HepG2 (cell line): ENCODE results near the gene TBL3. TPM values are rescaled to one million over a fixed set of nuclear protein-coding genes. Genes with fewer than 3 reads are reported as not detected.

ENCODE experiments used
- ADNP ChIP-seq: sonication (generic); formaldehyde crosslinking; IDR thresholded peaks from 2 replicates; pipeline ENCODE4 v1.4.0; 2020; ENCODE audit warnings: missing genetic modification reagents
- CEBPG ChIP-seq: IDR thresholded peaks from 2 replicates; pipeline ENCODE4 v1.6.1; 2016
- EHMT2 ChIP-seq: fragments of 200-600 bp; sonication (generic); IDR thresholded peaks from 2 replicates; pipeline ENCODE4 v1.7.0; 2017; ENCODE audit warnings: antibody characterized with exemption, low read depth, low read length, borderline replicate concordance
- EP300 ChIP-seq, 3 experiments: sonication (generic) in 1 of 3; formaldehyde crosslinking in 1 of 3; IDR thresholded peaks; 2 replicates each; pipeline versions ENCODE4 v1.5.1 to v1.6.1; 2011 to 2020; ENCODE audit warnings: low read depth in 2 of 3, low read length in 2 of 3, borderline replicate concordance in 1 of 3, improper control_type of control experiment in 1 of 3, mild to moderate bottlenecking in 1 of 3, missing genetic modification reagents in 1 of 3, moderate library complexity in 1 of 3
- ESRRA ChIP-seq: sonication (generic); formaldehyde crosslinking; IDR thresholded peaks from 2 replicates; pipeline ENCODE4 v1.5.1; 2020; ENCODE audit warnings: mild to moderate bottlenecking, low read depth, missing genetic modification reagents
- KDM4B ChIP-seq: sonication (generic); formaldehyde crosslinking; IDR thresholded peaks from 2 replicates; pipeline ENCODE4 v1.4.0; 2020; ENCODE audit warnings: missing genetic modification reagents
- MBD4 ChIP-seq: IDR thresholded peaks from 2 replicates; pipeline ENCODE4 v1.6.1; 2012; ENCODE audit warnings: low read length, inconsistent platforms, borderline replicate concordance
- NFIB ChIP-seq: sonication (generic); formaldehyde crosslinking; IDR thresholded peaks from 2 replicates; pipeline ENCODE4 v1.9.0; 2021; ENCODE audit warnings: missing genetic modification reagents, mild to moderate bottlenecking, borderline replicate concordance
- RBFOX2 ChIP-seq: fragments of 200-400 bp; formaldehyde crosslinking; IDR thresholded peaks from 2 replicates; pipeline ENCODE4 v1.6.1; 2017; ENCODE audit warnings: low read depth, mild to moderate bottlenecking, low read length
- SCMH1 ChIP-seq: sonication (generic); formaldehyde crosslinking; IDR thresholded peaks from 2 replicates; pipeline ENCODE4 v1.9.0; 2021; ENCODE audit warnings: missing genetic modification reagents, mild to moderate bottlenecking, borderline replicate concordance
- SP5 ChIP-seq: IDR thresholded peaks from 2 replicates; pipeline ENCODE4 v1.6.1; 2016; ENCODE audit warnings: low read depth, borderline replicate concordance
- TFAP4 ChIP-seq: sonication (generic); IDR thresholded peaks from 2 replicates; pipeline ENCODE4 v1.6.1; 2016; ENCODE audit warnings: low read depth, borderline replicate concordance
- ZBTB26 ChIP-seq: IDR thresholded peaks from 2 replicates; pipeline ENCODE4 v1.6.1; 2016; ENCODE audit warnings: missing compliant biosample characterization, missing genetic modification reagents, borderline replicate concordance
- ZNF160 ChIP-seq: sonication (generic); formaldehyde crosslinking; IDR thresholded peaks from 2 replicates; pipeline ENCODE4 v1.8.0; 2022; ENCODE audit warnings: mild to moderate bottlenecking, inconsistent platforms, missing genetic modification reagents
- ZNF274 ChIP-seq: sonication (generic); formaldehyde crosslinking; IDR thresholded peaks from 2 replicates; pipeline ENCODE4 v1.5.1; 2020; ENCODE audit warnings: mild to moderate bottlenecking, missing genetic modification reagents
- ZNF333 ChIP-seq: sonication (generic); formaldehyde crosslinking; IDR thresholded peaks from 2 replicates; pipeline ENCODE4 v1.4.0; 2020; ENCODE audit warnings: mild to moderate bottlenecking, missing genetic modification reagents, borderline replicate concordance
- ZNF772 ChIP-seq: sonication (generic); formaldehyde crosslinking; IDR thresholded peaks from 2 replicates; pipeline ENCODE4 v1.5.0; 2020; ENCODE audit warnings: mild to moderate bottlenecking, missing genetic modification reagents
- ZNF777 ChIP-seq: sonication (generic); formaldehyde crosslinking; IDR thresholded peaks from 2 replicates; pipeline ENCODE4 v1.4.0; 2020; ENCODE audit warnings: missing genetic modification reagents
- ZSCAN20 ChIP-seq: sonication (generic); formaldehyde crosslinking; IDR thresholded peaks from 2 replicates; pipeline ENCODE4 v1.4.0; 2020; ENCODE audit warnings: missing genetic modification reagents, mild to moderate bottlenecking, borderline replicate concordance
- polyA plus RNA-seq, 8 experiments: library from polyadenylated mRNA; depleted of rRNA in 3 of 8; stranded (reverse) in 7 of 8; unstranded in 1 of 8; fragments of >200 nt; fragmentation: Illumina TruSeq in 4 of 8; extraction: Trizol in 4 of 8; gene quantifications; 2 replicates each; pipeline versions ENCODE4 v1.2.1 to v1.2.3, GENCODE V29; 2011 to 2016; ENCODE audit warnings: low read depth in 4 of 8, missing spikeins in 1 of 8, mixed read lengths in 1 of 8; ENCODE audit not compliant: insufficient read depth in 1 of 8
- total RNA-seq, 5 experiments: library from RNA; depleted of rRNA; stranded (reverse); fragments of >200 nt; fragmentation: Illumina TruSeq; extraction: Trizol; gene quantifications; 2 replicates each; pipeline ENCODE4 v1.2.3, GENCODE V29; 2016; ENCODE audit warnings: low read depth in 1 of 5
- TF ChIP-seq, protein P1 (sequence below): sonication (generic); formaldehyde crosslinking; IDR thresholded peaks from 2 replicates; pipeline ENCODE4 v1.4.0; 2020; ENCODE audit warnings: missing genetic modification reagents
- TF ChIP-seq, protein P2 (sequence below): sonication (generic); formaldehyde crosslinking; IDR thresholded peaks from 2 replicates; pipeline ENCODE4 v1.9.0; 2022; ENCODE audit warnings: low read depth, missing genetic modification reagents
- TF ChIP-seq, protein P3 (sequence below): IDR thresholded peaks from 2 replicates; pipeline ENCODE4 v1.6.1; 2016; ENCODE audit warnings: low read depth, borderline replicate concordance

Gene TBL3
- total and polyA plus RNA-seq, 2 of the 13 experiments (the other 11 are each of a cell fraction or from before 2014, with no cell fraction given), result 16.8 to 38.0 TPM

GRCh38 chr16:1964506-1965395, 7.1 kb upstream of the TBL3 start, which contains the start of gene RPS2 (continued):
- peak; percentile 14; the same call in 1 of the 2 replicates for TF ChIP-seq KDM4B (CRISPR knock-in tag)
- no peak for TF ChIP-seq ZNF333
- TF ChIP-seq, protein P1, sequence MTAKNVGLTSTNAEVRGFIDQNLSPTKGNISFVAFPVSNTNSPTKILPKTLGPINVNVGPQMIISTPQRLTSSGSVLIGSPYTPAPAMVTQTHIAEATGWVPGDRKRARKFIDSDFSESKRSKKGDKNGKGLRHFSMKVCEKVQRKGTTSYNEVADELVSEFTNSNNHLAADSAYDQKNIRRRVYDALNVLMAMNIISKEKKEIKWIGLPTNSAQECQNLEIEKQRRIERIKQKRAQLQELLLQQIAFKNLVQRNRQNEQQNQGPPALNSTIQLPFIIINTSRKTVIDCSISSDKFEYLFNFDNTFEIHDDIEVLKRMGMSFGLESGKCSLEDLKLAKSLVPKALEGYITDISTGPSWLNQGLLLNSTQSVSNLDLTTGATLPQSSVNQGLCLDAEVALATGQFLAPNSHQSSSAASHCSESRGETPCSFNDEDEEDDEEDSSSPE, result peak; percentile 88
- TF ChIP-seq, protein P2, sequence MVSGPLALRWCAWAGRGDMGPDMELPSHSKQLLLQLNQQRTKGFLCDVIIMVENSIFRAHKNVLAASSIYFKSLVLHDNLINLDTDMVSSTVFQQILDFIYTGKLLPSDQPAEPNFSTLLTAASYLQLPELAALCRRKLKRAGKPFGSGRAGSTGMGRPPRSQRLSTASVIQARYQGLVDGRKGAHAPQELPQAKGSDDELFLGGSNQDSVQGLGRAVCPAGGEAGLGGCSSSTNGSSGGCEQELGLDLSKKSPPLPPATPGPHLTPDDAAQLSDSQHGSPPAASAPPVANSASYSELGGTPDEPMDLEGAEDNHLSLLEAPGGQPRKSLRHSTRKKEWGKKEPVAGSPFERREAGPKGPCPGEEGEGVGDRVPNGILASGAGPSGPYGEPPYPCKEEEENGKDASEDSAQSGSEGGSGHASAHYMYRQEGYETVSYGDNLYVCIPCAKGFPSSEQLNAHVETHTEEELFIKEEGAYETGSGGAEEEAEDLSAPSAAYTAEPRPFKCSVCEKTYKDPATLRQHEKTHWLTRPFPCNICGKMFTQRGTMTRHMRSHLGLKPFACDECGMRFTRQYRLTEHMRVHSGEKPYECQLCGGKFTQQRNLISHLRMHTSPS, result no peak
- 0 out of 2 replicates have a peak, but pooled peaks have one; percentile 56 for TF ChIP-seq ZSCAN20
- no peak for TF ChIP-seq MBD4
- TF ChIP-seq ESRRA (CRISPR knock-in tag), result peak; percentile 50; the same call in 1 of the 2 replicates
- no peak for TF ChIP-seq ADNP (CRISPR knock-in tag)
- peak; percentile 100 for TF ChIP-seq RBFOX2
- TF ChIP-seq EP300 (IDR thresholded peaks at IDR 0.05; ENCODE audit: low read depth in 2 of 2, low read length in 2 of 2), result peak in 1 of 2 experiments; percentile 26; a peak in 1 of 4 replicates
- no peak; the same call in 1 of the 2 replicates for TF ChIP-seq EP300 (CRISPR knock-in tag; IDR thresholded peaks at IDR 0.05; ENCODE audit: borderline replicate concordance)
- peak; percentile 56; the same call in 1 of the 2 replicates for TF ChIP-seq SP5 (CRISPR knock-in tag)
- TF ChIP-seq SCMH1, result no peak
- TF ChIP-seq, protein P3, sequence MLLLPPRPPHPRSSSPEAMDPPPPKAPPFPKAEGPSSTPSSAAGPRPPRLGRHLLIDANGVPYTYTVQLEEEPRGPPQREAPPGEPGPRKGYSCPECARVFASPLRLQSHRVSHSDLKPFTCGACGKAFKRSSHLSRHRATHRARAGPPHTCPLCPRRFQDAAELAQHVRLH (CRISPR knock-in tag), result 0 out of 2 replicates have a peak, but pooled peaks have one; percentile 77
- TF ChIP-seq EHMT2, result no peak
- no peak for TF ChIP-seq CEBPG
- TF ChIP-seq ZNF777 (CRISPR knock-in tag), result peak; percentile 16
- peak; percentile 66; the same call in 1 of the 2 replicates for TF ChIP-seq ZNF160 (CRISPR knock-in tag)
- peak; percentile 91 for TF ChIP-seq ZNF772
- TF ChIP-seq TFAP4, result peak; percentile 27; the same call in 1 of the 2 replicates
- TF ChIP-seq ZNF274 (CRISPR knock-in tag), result 0 out of 2 replicates have a peak, but pooled peaks have one; percentile 49
- TF ChIP-seq ZBTB26 (CRISPR knock-in tag), result no peak; the same call in 1 of the 2 replicates
- no peak for TF ChIP-seq NFIB (CRISPR knock-in tag)
